ENCODE results near the gene ATP11B.

DNA sequence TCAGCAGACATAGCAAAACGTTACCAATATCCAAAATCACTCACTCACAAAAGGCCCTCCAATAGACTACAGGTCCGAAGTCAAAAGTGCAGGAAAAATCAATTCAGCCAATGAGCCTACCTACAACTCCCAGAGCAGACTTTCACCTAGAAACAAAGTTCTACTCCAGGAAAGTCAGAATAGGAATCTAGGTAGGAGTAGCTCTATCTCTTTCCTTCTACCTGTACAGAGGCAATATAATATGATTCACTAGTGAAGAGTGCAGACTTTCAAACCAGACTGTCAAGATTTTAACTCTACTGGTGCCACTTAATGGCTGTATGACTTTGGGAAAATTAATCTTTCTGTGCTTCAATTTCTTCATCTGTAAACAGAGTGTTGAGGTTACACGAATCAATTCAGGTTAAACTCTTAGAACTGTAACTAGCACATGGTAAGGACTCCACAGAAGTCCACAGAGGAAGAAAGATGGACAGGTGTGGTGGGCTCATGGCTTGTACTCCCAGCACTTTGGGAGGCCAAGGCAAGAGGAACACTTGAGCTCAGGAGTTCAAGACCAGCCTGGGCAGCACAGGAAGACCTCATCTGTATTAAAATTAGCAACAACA is 177.6 kb downstream of the ATP11B start:
- TF ChIP-seq CTCF (IDR thresholded peaks at IDR 0.05) (no peak), POLR2A (IDR thresholded peaks at IDR 0.05; ENCODE audit: low read length) (no peak), EHMT2 (IDR thresholded peaks at IDR 0.05; ENCODE audit: low read depth) (no peak), NR3C1 (IDR thresholded peaks at IDR 0.05) (no peak), SMC3 (IDR thresholded peaks at IDR 0.05) (no peak), KDM1A (IDR thresholded peaks at IDR 0.05; ENCODE audit: low read depth) (no peak), PHF8 (IDR thresholded peaks at IDR 0.05; ENCODE audit: borderline replicate concordance, low read depth) (no peak), CEBPB (IDR thresholded peaks at IDR 0.05) (no peak), CHD4 (IDR thresholded peaks at IDR 0.05; ENCODE audit: borderline replicate concordance) (no peak), SREBF2 (IDR thresholded peaks at IDR 0.05) (no peak), MAFK (IDR thresholded peaks at IDR 0.05; ENCODE audit: partially characterized antibody) (no peak), BHLHE40 (IDR thresholded peaks at IDR 0.05; ENCODE audit: low read depth, low read length) (no peak)
- TF ChIP-seq, protein P1, sequence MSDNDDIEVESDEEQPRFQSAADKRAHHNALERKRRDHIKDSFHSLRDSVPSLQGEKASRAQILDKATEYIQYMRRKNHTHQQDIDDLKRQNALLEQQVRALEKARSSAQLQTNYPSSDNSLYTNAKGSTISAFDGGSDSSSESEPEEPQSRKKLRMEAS (IDR thresholded peaks at IDR 0.05) = no peak

All from A549 (cell line).